IPS DF 6.9 (cell line): ENCODE results near the gene SOCS1.
"Not testable (repeated sequence)": the region's sequence is repeated elsewhere in the genome, so short reads cannot be mapped to it uniquely, and the experiment has no call there.

Source experiments
- DNase-seq: peaks from one replicate; pipeline ENCODE4 v3.0.0-alpha.2; 2013; ENCODE audit warnings: low read depth, low spot score
- H3K27ac ChIP-seq: one replicate; pipeline ENCODE4 v1.5.1; 2013; ENCODE audit warnings: low read length, control low read depth
- H3K27me3 ChIP-seq: 2 replicates; pipeline ENCODE4 v1.6.1; 2013; ENCODE audit warnings: mild to moderate bottlenecking, low read length; ENCODE audit not compliant: control insufficient read depth, insufficient read depth
- H3K36me3 ChIP-seq: 2 replicates; pipeline ENCODE4 v1.6.1; 2013; ENCODE audit warnings: low read length; ENCODE audit not compliant: control insufficient read depth, insufficient read depth
- H3K4me1 ChIP-seq: 2 replicates; pipeline ENCODE4 v1.6.1; 2013; ENCODE audit warnings: low read length; ENCODE audit not compliant: control insufficient read depth, insufficient read depth
- H3K4me3 ChIP-seq: 2 replicates; pipeline ENCODE4 v1.5.1; 2013; ENCODE audit warnings: mild to moderate bottlenecking, low read length
- H3K9me3 ChIP-seq: 2 replicates; pipeline ENCODE4 v1.6.1; 2013; ENCODE audit warnings: low read length, inconsistent platforms; ENCODE audit not compliant: control insufficient read depth, insufficient read depth
- WGBS: extraction: QIAGEN DNeasy Blood & Tissue Kit; methylation state at CpG from one replicate; pipeline ENCODE4 v1.1.7; 2013; ENCODE audit warnings: mixed read lengths, missing lambda C conversion rate; ENCODE audit not compliant: insufficient read length, insufficient coverage; 5-methylcytosine and 5-hydroxymethylcytosine counted together

Gene SOCS1

DNA sequence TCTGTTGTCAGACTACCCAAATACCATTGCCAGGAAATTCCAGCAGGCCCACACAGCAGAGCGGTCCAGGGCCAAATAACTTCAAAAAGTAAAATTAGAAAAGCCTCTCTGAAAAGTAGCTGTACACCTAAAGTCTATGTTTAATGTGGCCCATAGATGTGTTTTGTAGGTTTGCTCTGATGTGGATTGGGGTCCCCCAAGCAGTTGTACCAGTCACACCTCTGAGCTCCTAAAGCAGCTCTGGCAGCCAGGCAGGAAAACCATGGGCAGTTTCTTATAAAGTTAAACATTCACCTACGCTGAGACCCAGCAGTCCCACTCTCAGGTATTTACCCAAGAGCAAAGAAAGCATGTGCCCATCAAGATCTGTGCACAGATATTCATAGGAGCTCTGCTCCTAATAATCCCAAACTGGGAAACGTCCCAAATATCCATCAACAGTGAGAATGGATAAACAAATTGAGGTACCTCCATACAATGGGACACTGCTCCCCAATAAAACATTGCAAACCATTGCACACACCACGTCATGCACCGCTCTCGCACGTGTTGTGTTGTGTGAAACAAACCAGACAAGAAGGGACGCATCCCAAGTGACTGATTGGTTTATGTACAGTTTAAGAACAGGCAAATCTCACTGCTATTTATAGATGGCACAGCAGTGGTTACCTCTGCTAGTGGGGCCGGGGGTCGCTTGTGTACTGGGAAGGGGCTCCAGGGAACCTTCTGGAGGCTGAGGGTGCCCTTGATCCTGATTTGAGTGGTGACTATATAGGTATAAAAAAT, 40.9 kb upstream of the SOCS1 start:
- Histone ChIP-seq H3K4me1 (peaks cover 4% of the 10 kb centered on the region), H3K36me3 (no peaks in the 10 kb centered on the region), H3K27ac (no peak overlapping the region), H3K9me3 (no peaks in the 10 kb centered on the region), H3K4me3 (no peak overlapping the region), H3K27me3 (no peaks in the 10 kb centered on the region)
- WGBS: no CpG with 5 or more reads among the region's 10 CpGs
- no peak for DNase-seq

DNA sequence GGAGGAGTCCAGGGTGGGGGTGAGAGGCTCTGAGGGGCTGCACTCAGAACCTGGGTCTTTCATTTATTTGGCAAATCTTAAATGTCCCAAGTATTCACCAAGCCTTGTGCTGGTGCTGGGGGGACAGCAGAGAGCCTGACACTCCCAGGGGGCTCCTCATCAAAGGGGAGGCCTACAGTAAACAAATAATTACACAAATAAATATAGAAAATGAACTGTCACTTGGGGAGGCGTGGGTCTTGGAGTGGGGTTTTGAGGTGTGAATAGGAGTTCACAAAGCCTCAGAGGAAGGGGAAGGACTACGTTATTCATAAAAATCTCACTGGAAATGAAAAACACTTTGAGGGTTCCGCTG, 40.3 kb upstream of the SOCS1 start:
- no peak for DNase-seq
- no CpG with 5 or more reads among the region's 3 CpGs for WGBS
- Histone ChIP-seq H3K9me3 (no peaks in the 10 kb centered on the region), H3K36me3 (no peaks in the 10 kb centered on the region), H3K27ac (no peak overlapping the region), H3K4me1 (peaks cover 4% of the 10 kb centered on the region), H3K27me3 (no peaks in the 10 kb centered on the region), H3K4me3 (no peak overlapping the region)

DNA sequence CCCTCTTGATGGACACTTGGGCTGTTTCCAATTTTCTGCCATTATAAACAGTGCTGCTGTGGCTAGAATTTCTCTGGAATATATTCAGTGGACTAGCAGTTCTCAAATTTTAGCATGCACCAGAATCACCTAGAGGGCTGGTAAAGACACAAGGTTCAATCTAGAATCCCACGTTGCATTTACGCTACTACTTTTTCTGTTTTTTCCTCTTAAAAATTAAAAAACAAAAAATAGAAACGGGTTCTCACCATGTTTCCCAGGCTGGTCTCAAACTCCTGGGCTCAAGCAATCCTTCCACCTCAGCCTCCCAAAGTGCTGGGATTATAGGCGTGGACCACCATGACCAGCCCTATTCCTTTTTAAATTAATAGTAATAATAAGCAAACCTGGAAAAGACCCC, 39.7 kb upstream of the SOCS1 start:
- Histone ChIP-seq H3K27ac (no peak overlapping the region), H3K27me3 (no peaks in the 10 kb centered on the region), H3K9me3 (no peaks in the 10 kb centered on the region), H3K4me1 (peaks cover 4% of the 10 kb centered on the region), H3K4me3 (no peak overlapping the region), H3K36me3 (no peaks in the 10 kb centered on the region)
- no CpG with 5 or more reads among the region's 4 CpGs for WGBS
- no peak for DNase-seq

DNA sequence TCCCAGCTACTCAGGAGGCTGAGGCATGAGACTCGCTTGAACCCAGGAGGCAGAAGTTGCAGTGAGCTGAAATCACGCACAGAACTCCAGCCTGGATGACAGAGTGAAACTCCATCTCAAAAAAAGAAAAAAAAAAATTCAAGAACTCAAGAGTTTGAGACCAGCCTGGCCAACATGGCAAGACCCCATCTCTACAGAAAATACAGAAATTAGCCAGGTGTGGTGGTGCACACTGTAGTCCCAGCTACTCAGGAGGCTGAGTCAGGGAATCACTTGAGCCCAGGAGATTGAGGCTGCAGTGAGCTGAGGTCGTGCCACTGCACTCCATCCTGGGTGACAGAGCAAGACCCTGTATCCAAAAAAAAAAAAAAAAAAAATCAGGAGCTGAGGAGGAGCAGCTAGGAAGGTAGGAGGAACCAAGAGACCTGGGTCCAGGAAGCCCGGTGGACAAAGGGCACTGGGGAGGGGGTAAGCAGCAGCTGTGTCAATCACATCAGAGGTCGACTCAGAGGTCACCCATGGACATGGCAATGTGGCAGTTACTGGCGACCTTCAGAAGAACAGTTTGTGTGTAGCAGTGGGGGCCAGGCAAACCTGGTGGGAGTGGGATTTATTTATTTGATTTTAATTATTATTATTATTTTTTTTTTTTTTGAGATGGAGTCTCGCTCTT, 36.2 kb upstream of the SOCS1 start:
- Histone ChIP-seq H3K27ac (no peak overlapping the region), H3K4me3 (no peak overlapping the region), H3K27me3 (no peaks in the 10 kb centered on the region), H3K9me3 (no peaks in the 10 kb centered on the region), H3K4me1 (no peaks in the 10 kb centered on the region; the same call in 1 of the 2 replicates), H3K36me3 (no peaks in the 10 kb centered on the region)
- DNase-seq: no peak
- no CpG with 5 or more reads among the region's 7 CpGs for WGBS

DNA sequence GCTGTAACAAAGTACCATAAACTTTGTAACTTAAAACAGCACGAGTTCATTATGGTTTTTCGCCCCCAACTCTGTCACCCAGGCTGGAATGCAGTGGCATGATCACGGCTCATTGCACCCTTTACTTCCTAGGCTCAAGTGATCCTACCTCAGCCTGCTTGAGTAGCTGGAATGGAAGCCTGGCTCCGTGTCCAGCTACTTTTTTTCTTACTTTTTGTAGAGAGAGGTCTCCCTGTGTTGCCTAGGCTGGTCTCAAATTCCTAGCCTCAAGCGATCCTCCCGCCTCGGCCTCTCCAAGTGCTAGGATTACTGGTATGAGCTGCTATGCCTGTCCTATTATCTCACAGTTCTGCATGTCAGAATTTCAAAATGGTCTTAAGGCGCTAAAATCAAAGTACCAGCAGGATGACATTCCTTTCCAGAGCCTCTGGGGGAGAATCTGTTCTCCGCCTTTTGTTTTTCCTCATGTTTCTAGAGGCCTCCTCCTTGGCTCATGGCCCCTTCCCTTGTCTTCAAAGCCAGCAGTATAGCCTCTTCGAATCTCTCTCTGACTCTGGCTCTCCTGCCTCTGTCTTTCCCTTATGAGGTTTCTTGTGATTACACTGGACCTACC, 35.2 kb upstream of the SOCS1 start:
- Histone ChIP-seq H3K4me1 (no peaks in the 10 kb centered on the region), H3K36me3 (no peaks in the 10 kb centered on the region), H3K9me3 (no peaks in the 10 kb centered on the region), H3K27ac (no peak overlapping the region), H3K4me3 (no peak overlapping the region), H3K27me3 (no peaks in the 10 kb centered on the region)
- WGBS: no CpG with 5 or more reads among the region's 10 CpGs
- DNase-seq: no peak

DNA sequence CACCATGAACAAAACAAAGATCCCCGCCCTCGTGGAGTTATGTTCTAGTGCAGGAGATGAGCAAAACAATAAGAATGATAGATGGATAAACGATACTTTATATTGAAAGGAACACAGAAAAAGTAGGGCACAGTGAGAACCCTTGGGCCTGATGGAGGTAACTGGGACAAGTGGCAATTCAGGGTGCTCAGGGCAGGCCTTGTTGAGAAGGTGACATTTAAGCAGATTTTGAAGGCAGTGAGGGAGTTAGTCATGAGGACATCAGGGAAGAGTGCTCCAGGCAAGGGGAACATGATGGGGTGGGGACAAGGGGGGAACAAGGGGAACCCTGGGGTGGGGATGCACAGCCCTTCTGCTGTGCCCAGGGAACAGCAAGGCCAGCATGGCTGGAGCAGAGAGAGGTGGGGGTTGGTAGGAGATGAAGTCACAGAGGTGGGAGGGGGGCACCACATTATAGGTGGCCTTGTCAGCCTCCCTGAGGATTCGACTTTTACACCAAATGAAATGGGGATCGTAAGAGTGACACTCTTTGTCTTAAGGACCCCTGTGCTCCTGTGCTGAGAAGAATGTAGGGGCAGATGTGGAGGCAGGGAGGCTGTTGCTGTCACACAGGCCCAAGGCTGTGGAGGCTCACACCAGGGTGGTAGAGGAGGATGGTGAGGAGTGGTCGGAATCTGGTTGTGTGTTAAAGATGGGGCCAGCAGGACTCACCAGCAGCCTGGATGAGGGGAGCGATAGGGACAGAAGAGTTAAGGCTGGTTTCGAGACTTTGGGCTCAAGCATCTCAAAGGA, 34.3 kb upstream of the SOCS1 start:
- Histone ChIP-seq H3K27ac (no peak overlapping the region), H3K4me3 (no peak overlapping the region), H3K36me3 (no peaks in the 10 kb centered on the region), H3K4me1 (no peaks in the 10 kb centered on the region), H3K9me3 (no peaks in the 10 kb centered on the region), H3K27me3 (no peaks in the 10 kb centered on the region)
- WGBS: no CpG with 5 or more reads among the region's 8 CpGs
- no peak for DNase-seq

DNA sequence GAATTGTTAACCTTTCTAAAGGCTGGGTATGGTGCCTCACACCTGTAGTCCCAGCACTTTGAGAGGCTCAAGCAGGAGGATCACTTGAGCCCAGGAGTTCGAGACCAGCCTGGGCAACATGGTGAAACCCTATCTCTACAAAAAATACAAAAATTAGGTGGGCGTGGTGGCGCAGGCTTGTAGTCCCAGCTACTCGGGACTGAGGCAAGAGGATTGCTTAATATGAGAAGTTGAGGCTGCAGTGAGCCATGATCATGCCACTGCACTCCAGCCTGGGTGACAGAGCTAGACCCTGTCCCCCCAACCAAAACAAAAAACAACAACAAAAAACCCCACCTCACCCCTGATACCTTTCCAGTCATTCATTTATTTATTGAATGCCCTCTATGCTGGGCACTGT, 33.7 kb upstream of the SOCS1 start:
- not testable (repeated sequence) for DNase-seq, H3K27me3 ChIP-seq, H3K36me3 ChIP-seq, H3K4me3 ChIP-seq, H3K9me3 ChIP-seq, H3K4me1 ChIP-seq, H3K27ac ChIP-seq
- WGBS: no CpG with 5 or more reads among the region's 4 CpGs

DNA sequence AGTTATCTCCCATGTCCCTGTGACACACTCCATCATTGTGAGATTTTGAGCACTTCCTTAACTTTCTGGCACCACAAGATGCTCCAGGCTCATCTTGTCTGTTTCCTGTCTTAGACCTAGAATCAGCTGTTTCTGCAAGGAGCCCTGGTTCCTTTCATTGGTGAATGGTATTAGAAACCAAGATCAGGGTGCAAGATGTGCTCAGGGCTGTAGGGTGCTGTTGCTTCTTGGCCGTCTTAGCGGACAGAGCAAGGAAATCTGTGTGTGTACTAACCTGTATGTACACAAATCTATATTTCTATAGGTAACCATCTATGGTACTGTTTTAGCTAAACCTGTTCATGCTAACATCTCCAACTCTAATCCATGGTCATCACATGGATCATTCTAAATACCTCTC, 33.2 kb upstream of the SOCS1 start:
- no peak for DNase-seq

DNA sequence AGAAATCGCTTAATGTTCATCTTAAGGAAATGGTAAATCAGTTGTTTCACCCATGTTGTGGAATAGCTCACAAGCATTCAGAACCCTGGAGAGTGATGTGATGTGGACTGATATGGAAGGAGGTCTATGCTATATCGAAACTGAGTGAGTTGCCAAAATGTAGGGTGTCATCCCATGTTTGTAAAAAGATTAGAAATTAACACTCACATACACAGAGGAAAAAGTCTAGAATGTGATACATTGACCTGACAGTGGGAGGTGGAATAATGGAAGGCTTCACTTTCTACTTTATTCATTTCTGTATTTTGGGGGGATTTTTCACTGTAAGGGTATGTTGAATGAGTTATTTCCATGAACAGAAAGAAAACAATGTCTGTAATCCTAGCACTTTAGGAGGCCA, 29.8 kb upstream of the SOCS1 start:
- no peak overlapping the region for H3K27ac ChIP-seq
- H3K9me3 ChIP-seq: no peaks in the 10 kb centered on the region
- WGBS: no CpG with 5 or more reads among the region's 2 CpGs
- no peaks in the 10 kb centered on the region; the same call in 1 of the 2 replicates for H3K4me1 ChIP-seq
- H3K27me3 ChIP-seq: no peaks in the 10 kb centered on the region
- H3K36me3 ChIP-seq: no peaks in the 10 kb centered on the region
- DNase-seq: no peak
- no peak overlapping the region for H3K4me3 ChIP-seq

More for the DNA sequence above, 33.2 kb upstream of the SOCS1 start:
- H3K4me3 ChIP-seq: no peak overlapping the region
- no peaks in the 10 kb centered on the region for H3K27me3 ChIP-seq
- no peaks in the 10 kb centered on the region for H3K9me3 ChIP-seq
- no peak overlapping the region for H3K27ac ChIP-seq
- no peaks in the 10 kb centered on the region for H3K36me3 ChIP-seq
- H3K4me1 ChIP-seq: no peaks in the 10 kb centered on the region
- no CpG with 5 or more reads among the region's 2 CpGs for WGBS

DNA sequence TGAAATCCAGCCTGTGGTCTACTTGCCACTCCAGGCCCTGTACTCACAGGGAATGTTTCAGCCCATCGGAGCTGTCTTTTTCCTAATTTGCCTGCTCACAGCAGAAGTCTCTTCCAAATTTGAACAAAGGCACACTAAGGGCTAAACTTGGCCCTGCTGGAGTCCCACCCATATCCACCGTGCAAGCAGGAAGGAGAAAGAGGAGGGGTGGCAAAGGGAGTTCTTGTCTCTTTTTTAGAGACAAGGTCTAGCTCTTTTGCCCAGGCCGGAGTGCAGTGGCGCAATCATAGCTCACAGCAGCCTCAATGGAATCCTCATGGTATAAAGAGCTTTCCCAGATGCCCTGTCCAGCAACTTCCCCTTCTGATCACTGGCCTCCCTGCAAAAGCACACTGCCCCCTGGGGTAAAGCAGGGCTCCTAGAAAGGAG, 27.8 kb upstream of the SOCS1 start:
- Histone ChIP-seq H3K36me3 (no peaks in the 10 kb centered on the region), H3K27ac (no peak overlapping the region), H3K9me3 (no peaks in the 10 kb centered on the region), H3K27me3 (no peaks in the 10 kb centered on the region), H3K4me1 (no peaks in the 10 kb centered on the region; the same call in 1 of the 2 replicates), H3K4me3 (no peak overlapping the region)
- WGBS: no CpG with 5 or more reads among the region's 4 CpGs
- DNase-seq: no peak
